Natural killer cell (primary cell): ENCODE measurements around the gene POLR2A. TPM values are rescaled to one million over a fixed set of nuclear protein-coding genes. Genes with fewer than 3 reads are reported as not detected.

Experiments used
- ATAC-seq, 3 donors: fragments of 150-1000 bp in 2 of 3; fragments of 200-7000 bp in 1 of 3; cut with Tn5 transposase; 1 replicate in 1 of 3; 2 replicates in 2 of 3; pipeline ENCODE4 v1.10.0; 2021; ENCODE audit warnings: mild to moderate bottlenecking in 2 of 3, moderate library complexity in 2 of 3
- DNase-seq, 2 donors: peaks; one replicate each; pipeline versions ENCODE4 v3.0.0 to v3.0.0-alpha.2; 2013 to 2021; ENCODE audit warnings: mixed read lengths in 1 of 2
- H3K27ac ChIP-seq: one replicate; pipeline ENCODE4 v1.5.1; 2013; ENCODE audit warnings: mild to moderate bottlenecking, low read length
- H3K27me3 ChIP-seq: one replicate; pipeline ENCODE4 v1.6.1; 2013; ENCODE audit warnings: low read length; ENCODE audit not compliant: control insufficient read depth, insufficient read depth
- H3K36me3 ChIP-seq: one replicate; pipeline ENCODE4 v1.6.1; 2013; ENCODE audit warnings: low read length; ENCODE audit not compliant: control insufficient read depth, insufficient read depth
- H3K4me1 ChIP-seq: one replicate; pipeline ENCODE4 v1.6.1; 2013; ENCODE audit warnings: low read length; ENCODE audit not compliant: control insufficient read depth, insufficient read depth
- H3K4me3 ChIP-seq: one replicate; pipeline ENCODE4 v1.5.1; 2013; ENCODE audit warnings: low read length
- H3K9me3 ChIP-seq: one replicate; pipeline ENCODE4 v1.6.1; 2013; ENCODE audit warnings: low read length; ENCODE audit not compliant: control insufficient read depth, insufficient read depth
- H3K27ac Mint-ChIP-seq, 2 donors: one replicate each; pipeline ENCODE4 v1.8.0; 2022; ENCODE audit warnings: mild to moderate bottlenecking in 2 of 2, mixed read lengths in 2 of 2, moderate library complexity in 1 of 2
- H3K27me3 Mint-ChIP-seq, 2 donors: one replicate each; pipeline ENCODE4 v1.8.0; 2022; ENCODE audit warnings: low read depth in 2 of 2, mixed read lengths in 2 of 2
- H3K36me3 Mint-ChIP-seq: one replicate; pipeline ENCODE4 v1.8.0; 2022; ENCODE audit warnings: mixed read lengths
- H3K4me1 Mint-ChIP-seq, 2 donors: one replicate each; pipeline ENCODE4 v1.8.0; 2022; ENCODE audit warnings: mixed read lengths in 2 of 2
- H3K4me3 Mint-ChIP-seq: one replicate; pipeline ENCODE4 v1.8.0; 2022; ENCODE audit warnings: mild to moderate bottlenecking, moderate library complexity, mixed read lengths
- H3K9me3 Mint-ChIP-seq, 2 donors: one replicate each; pipeline ENCODE4 v1.8.0; 2022; ENCODE audit warnings: mixed read lengths in 2 of 2
- CTCF ChIP-seq: fragments of 200-600 bp; IDR thresholded peaks from one replicate; pipeline ENCODE4 v1.8.0; 2022; ENCODE audit warnings: antibody characterized with exemption
- WGBS: methylation state at CpG from one replicate; pipeline ENCODE4 v1.1.7; 2013; ENCODE audit warnings: missing lambda C conversion rate; ENCODE audit not compliant: insufficient coverage; 5-methylcytosine and 5-hydroxymethylcytosine counted together
- intact Hi-C: fragments of 100-400 bp; cut with micrococcal nuclease; formaldehyde crosslinking; loops from one replicate; pipeline ENCODE4 v1.14.2; 2022
- total RNA-seq, 4 donors: library from RNA; stranded (reverse); fragments of 120-200 nt in 1 of 4; gene quantifications; one replicate each; pipeline versions ENCODE4 v1.2.3 to v1.2.4, GENCODE V29; 2013 to 2022

The POLR2A gene
- total RNA-seq = 100 to 1,000 TPM; 515 to 879 (median 524) TPM
- total RNA-seq (2013) = 91.9 TPM

- H3K36me3 Mint-ChIP-seq = no peaks in the 10 kb centered on the region
- Histone ChIP-seq H3K36me3 (no peaks in the 10 kb centered on the region), H3K4me3 (peak within 1 kb of the TSS; percentile 81), H3K27me3 (no peaks in the 10 kb centered on the region), H3K4me1 (peaks cover 50% of the 10 kb centered on the region), H3K9me3 (no peaks in the 10 kb centered on the region), H3K27ac (peak within 1 kb of the TSS; percentile 96)
- peak within 1 kb of the TSS; percentile 100 for H3K27ac Mint-ChIP-seq
- intact Hi-C loops = loop anchor here (1.0 to 5.0 kb wide), 8 partner anchors 28 to 358 kb away; partner anchors contain the start of genes CTDNEP1, EIF5A, ELP5 and SENP3
- DNase-seq (peak; percentile 99), ATAC-seq (peak; percentile 63 to 83 (median 66))
- TF ChIP-seq CTCF = no peak
- peaks cover 72 to 84% of the 10 kb centered on the region in 2 donors for H3K4me1 Mint-ChIP-seq
- 0% methylated on average over 55 of the region's 64 CpGs for WGBS
- no peaks in the 10 kb centered on the region for H3K27me3 Mint-ChIP-seq
- no peaks in the 10 kb centered on the region for H3K9me3 Mint-ChIP-seq
- H3K4me3 Mint-ChIP-seq = peak within 1 kb of the TSS; percentile 100
These were observed at the start of gene POLR2A for GRCh38 chr17:7484067-7484918. POLR2A (plus strand) TSS chr17:7484366.

- peak overlapping the region; percentile 50 for H3K4me3 ChIP-seq
- WGBS = 12% methylated on average over 49 of the region's 49 CpGs
- peaks cover 10 to 24% of the 10 kb centered on the region in 2 donors for H3K27me3 Mint-ChIP-seq
- peak overlapping the region; percentile 91 for H3K4me3 Mint-ChIP-seq
- peaks cover 57% of the 10 kb centered on the region for H3K4me1 ChIP-seq
- no peaks in the 10 kb centered on the region for H3K9me3 ChIP-seq
- ATAC-seq (peak; percentile 25 to 41 (median 27)), DNase-seq (peak; percentile 50 to 79)
- TF ChIP-seq CTCF = peak; percentile 30
- intact Hi-C loops = loop anchor here (1.0 to 5.0 kb wide), 8 partner anchors 19 to 251 kb away; partner anchors contain the start of genes KCTD11, POLR2A, SENP3 and TMEM256
- no peaks in the 10 kb centered on the region for H3K9me3 Mint-ChIP-seq
- H3K36me3 ChIP-seq = no peaks in the 10 kb centered on the region
- peak overlapping the region; percentile 73 for H3K27ac ChIP-seq
- H3K36me3 Mint-ChIP-seq = no peaks in the 10 kb centered on the region
- peaks cover 26% of the 10 kb centered on the region for H3K27me3 ChIP-seq
- H3K27ac Mint-ChIP-seq = peak overlapping the region; percentile 93 to 95
- peaks cover 29 to 49% of the 10 kb centered on the region in 2 donors for H3K4me1 Mint-ChIP-seq
These were observed 48.2 kb upstream of the POLR2A start for GRCh38 chr17:7435676-7436555.

- Histone ChIP-seq H3K27ac (peak overlapping the region; percentile 73), H3K4me3 (peak overlapping the region; percentile 50), H3K36me3 (no peaks in the 10 kb centered on the region), H3K4me1 (peaks cover 57% of the 10 kb centered on the region), H3K27me3 (peaks cover 31% of the 10 kb centered on the region), H3K9me3 (no peaks in the 10 kb centered on the region)
- H3K4me3 Mint-ChIP-seq = peak overlapping the region; percentile 91
- intact Hi-C loops = loop anchor here (2.0 to 5.0 kb wide), 3 partner anchors 48 to 84 kb away; partner anchors contain the start of genes KCTD11 and POLR2A
- H3K27me3 Mint-ChIP-seq = peaks cover 18 to 30% of the 10 kb centered on the region in 2 donors
- no peaks in the 10 kb centered on the region for H3K9me3 Mint-ChIP-seq
- 21% methylated on average over 92 of the region's 92 CpGs for WGBS
- ATAC-seq = peak; percentile 64 to 85 (median 72)
- H3K27ac Mint-ChIP-seq = peak overlapping the region; percentile 93 to 95
- DNase-seq = peak; percentile 79 to 93
- peaks cover 29 to 49% of the 10 kb centered on the region in 2 donors for H3K4me1 Mint-ChIP-seq
- peak; percentile 96 for TF ChIP-seq CTCF
- no peaks in the 10 kb centered on the region for H3K36me3 Mint-ChIP-seq
These were observed 47.4 kb upstream of the POLR2A start for GRCh38 chr17:7436556-7437368.
